ENCODE measurements around the gene KCNH2.

Gene KCNH2

GRCh38 chr7:151017370-151017952 lies 39.3 kb upstream of the KCNH2 start:
- Histone ChIP-seq H3K4me3 (ENCODE audit: low read depth, low read length) (no peak overlapping the region), H3K36me3 (ENCODE audit: control insufficient read depth in 2 of 2, insufficient read depth in 1 of 2, low read length in 2 of 2) (no peaks in the 10 kb centered on the region), H3K9me3 (ENCODE audit: control insufficient read depth, insufficient read depth, low read depth, low read length) (no peaks in the 10 kb centered on the region), H3K27ac (ENCODE audit: extremely low read depth, low read depth, low read length) (no peak overlapping the region), H3K4me1 (ENCODE audit: control insufficient read depth, insufficient read depth, low read length) (no peaks in the 10 kb centered on the region)
- POLR2A ChIA-PET = interaction anchor here (1.7 kb wide), 1 partner anchor 11 kb away, joined by 8 read pairs; the partner anchor contains the start of gene ABCB8
- TF ChIP-seq ZBTB7A (tag by site-specific recombination; IDR thresholded peaks at IDR 0.05; ENCODE audit: low read depth) = no peak
- no peak for TF ChIP-seq ZNF677 (tag by site-specific recombination; IDR thresholded peaks at IDR 0.05)
- no peak for TF ChIP-seq ZNF211 (tag by site-specific recombination; IDR thresholded peaks at IDR 0.05; ENCODE audit: low read depth)
- TF ChIP-seq ZNF114 (tag by site-specific recombination; IDR thresholded peaks at IDR 0.05) = no peak
- TF ChIP-seq ZNF561 (tag by site-specific recombination; IDR thresholded peaks at IDR 0.05; ENCODE audit: borderline replicate concordance) = no peak
- TF ChIP-seq, protein P1, sequence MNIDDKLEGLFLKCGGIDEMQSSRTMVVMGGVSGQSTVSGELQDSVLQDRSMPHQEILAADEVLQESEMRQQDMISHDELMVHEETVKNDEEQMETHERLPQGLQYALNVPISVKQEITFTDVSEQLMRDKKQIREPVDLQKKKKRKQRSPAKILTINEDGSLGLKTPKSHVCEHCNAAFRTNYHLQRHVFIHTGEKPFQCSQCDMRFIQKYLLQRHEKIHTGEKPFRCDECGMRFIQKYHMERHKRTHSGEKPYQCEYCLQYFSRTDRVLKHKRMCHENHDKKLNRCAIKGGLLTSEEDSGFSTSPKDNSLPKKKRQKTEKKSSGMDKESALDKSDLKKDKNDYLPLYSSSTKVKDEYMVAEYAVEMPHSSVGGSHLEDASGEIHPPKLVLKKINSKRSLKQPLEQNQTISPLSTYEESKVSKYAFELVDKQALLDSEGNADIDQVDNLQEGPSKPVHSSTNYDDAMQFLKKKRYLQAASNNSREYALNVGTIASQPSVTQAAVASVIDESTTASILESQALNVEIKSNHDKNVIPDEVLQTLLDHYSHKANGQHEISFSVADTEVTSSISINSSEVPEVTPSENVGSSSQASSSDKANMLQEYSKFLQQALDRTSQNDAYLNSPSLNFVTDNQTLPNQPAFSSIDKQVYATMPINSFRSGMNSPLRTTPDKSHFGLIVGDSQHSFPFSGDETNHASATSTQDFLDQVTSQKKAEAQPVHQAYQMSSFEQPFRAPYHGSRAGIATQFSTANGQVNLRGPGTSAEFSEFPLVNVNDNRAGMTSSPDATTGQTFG (tag by site-specific recombination; IDR thresholded peaks at IDR 0.05; ENCODE audit: borderline replicate concordance) = no peak
- no peak for TF ChIP-seq ZFP69B (tag by site-specific recombination; IDR thresholded peaks at IDR 0.05)
- TF ChIP-seq ZNF132 (tag by site-specific recombination; IDR thresholded peaks at IDR 0.05; ENCODE audit: borderline replicate concordance) = no peak
- no peak for TF ChIP-seq ZNF350 (tag by site-specific recombination; IDR thresholded peaks at IDR 0.05)
- TF ChIP-seq PRDM1 (tag by site-specific recombination; IDR thresholded peaks at IDR 0.05) = no peak
- CTCF ChIA-PET = interaction anchor here (0.6 to 2.9 kb wide), 22 partner anchors 8 to 739 kb away, joined by 3 to 29 read pairs (median 6); partner anchors contain the start of genes ABCB8, AOC1 and NOS3

GRCh38 chr7:151016942-151017341 lies 38.8 kb upstream of the KCNH2 start:
- no peak for TF ChIP-seq ZNF473 (tag by site-specific recombination; IDR thresholded peaks at IDR 0.05)
- TF ChIP-seq ZNF549 (tag by site-specific recombination; IDR thresholded peaks at IDR 0.05) = no peak
- no peak for TF ChIP-seq ZNF335 (tag by site-specific recombination; conservative IDR thresholded peaks at IDR 0.05)
- TF ChIP-seq YY2 (tag by site-specific recombination; IDR thresholded peaks at IDR 0.05) = no peak
- no peak for TF ChIP-seq ZNF510 (tag by site-specific recombination; IDR thresholded peaks at IDR 0.05; ENCODE audit: insufficient replicate concordance)
- no peak for TF ChIP-seq IKZF3 (tag by site-specific recombination; IDR thresholded peaks at IDR 0.05)
- no peak for TF ChIP-seq GLI2 (tag by site-specific recombination; IDR thresholded peaks at IDR 0.05; ENCODE audit: borderline replicate concordance, low read depth)
- TF ChIP-seq ZNF544 (tag by site-specific recombination; IDR thresholded peaks at IDR 0.05) = no peak
- TF ChIP-seq ZNF830 (tag by site-specific recombination; IDR thresholded peaks at IDR 0.05; ENCODE audit: low read depth) = no peak
- TF ChIP-seq ZNF423 (tag by site-specific recombination; IDR thresholded peaks at IDR 0.05) = no peak
- TF ChIP-seq, protein P2, sequence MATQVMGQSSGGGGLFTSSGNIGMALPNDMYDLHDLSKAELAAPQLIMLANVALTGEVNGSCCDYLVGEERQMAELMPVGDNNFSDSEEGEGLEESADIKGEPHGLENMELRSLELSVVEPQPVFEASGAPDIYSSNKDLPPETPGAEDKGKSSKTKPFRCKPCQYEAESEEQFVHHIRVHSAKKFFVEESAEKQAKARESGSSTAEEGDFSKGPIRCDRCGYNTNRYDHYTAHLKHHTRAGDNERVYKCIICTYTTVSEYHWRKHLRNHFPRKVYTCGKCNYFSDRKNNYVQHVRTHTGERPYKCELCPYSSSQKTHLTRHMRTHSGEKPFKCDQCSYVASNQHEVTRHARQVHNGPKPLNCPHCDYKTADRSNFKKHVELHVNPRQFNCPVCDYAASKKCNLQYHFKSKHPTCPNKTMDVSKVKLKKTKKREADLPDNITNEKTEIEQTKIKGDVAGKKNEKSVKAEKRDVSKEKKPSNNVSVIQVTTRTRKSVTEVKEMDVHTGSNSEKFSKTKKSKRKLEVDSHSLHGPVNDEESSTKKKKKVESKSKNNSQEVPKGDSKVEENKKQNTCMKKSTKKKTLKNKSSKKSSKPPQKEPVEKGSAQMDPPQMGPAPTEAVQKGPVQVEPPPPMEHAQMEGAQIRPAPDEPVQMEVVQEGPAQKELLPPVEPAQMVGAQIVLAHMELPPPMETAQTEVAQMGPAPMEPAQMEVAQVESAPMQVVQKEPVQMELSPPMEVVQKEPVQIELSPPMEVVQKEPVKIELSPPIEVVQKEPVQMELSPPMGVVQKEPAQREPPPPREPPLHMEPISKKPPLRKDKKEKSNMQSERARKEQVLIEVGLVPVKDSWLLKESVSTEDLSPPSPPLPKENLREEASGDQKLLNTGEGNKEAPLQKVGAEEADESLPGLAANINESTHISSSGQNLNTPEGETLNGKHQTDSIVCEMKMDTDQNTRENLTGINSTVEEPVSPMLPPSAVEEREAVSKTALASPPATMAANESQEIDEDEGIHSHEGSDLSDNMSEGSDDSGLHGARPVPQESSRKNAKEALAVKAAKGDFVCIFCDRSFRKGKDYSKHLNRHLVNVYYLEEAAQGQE (tag by site-specific recombination; IDR thresholded peaks at IDR 0.05) = no peak
- ChIA-PET CTCF (interaction anchor here (0.5 to 2.8 kb wide), 7 partner anchors 9 to 739 kb away, joined by 4 to 29 read pairs (median 7); no protein-coding TSS in a partner anchor), POLR2A (no interaction called here)
- no peaks in the 10 kb centered on the region for H3K4me1 ChIP-seq (ENCODE audit: control insufficient read depth, insufficient read depth, low read length)
- H3K36me3 ChIP-seq (ENCODE audit: control insufficient read depth in 2 of 2, insufficient read depth in 1 of 2, low read length in 2 of 2) = no peaks in the 10 kb centered on the region
- H3K4me3 ChIP-seq (ENCODE audit: low read depth, low read length) = no peak overlapping the region
- no peak overlapping the region for H3K27ac ChIP-seq (ENCODE audit: extremely low read depth, low read depth, low read length)
- no peaks in the 10 kb centered on the region for H3K9me3 ChIP-seq (ENCODE audit: control insufficient read depth, insufficient read depth, low read depth, low read length)

Measured in HEK293 (cell line).